GM19455 (cell line): ENCODE measurements around the gene CBY2.

Experiments used
- ATAC-seq: cut with Tn5 transposase; IDR thresholded peaks from one replicate; pipeline ENCODE4 v1.9.1; 2021; ENCODE audit not compliant: unreplicated experiment

Gene CBY2

GRCh38 chr13:45700971-45701900 is 884 bp upstream of the CBY2 start:
- ATAC-seq: peak; percentile 70

GRCh38 chr13:45702869-45703391 is 810 bp downstream of the CBY2 start:
- no peak for ATAC-seq

GRCh38 chr13:45704211-45704739 is 2.2 kb downstream of the CBY2 start:
- no peak for ATAC-seq

- ATAC-seq: no peak
Measured at GRCh38 chr13:45704854-45705695, 3.0 kb downstream of the CBY2 start.

- no peak for ATAC-seq
Measured at GRCh38 chr13:45705918-45706317, 3.8 kb downstream of the CBY2 start.

GRCh38 chr13:45707516-45708100 is 5.5 kb downstream of the CBY2 start:
- no peak for ATAC-seq

DNA sequence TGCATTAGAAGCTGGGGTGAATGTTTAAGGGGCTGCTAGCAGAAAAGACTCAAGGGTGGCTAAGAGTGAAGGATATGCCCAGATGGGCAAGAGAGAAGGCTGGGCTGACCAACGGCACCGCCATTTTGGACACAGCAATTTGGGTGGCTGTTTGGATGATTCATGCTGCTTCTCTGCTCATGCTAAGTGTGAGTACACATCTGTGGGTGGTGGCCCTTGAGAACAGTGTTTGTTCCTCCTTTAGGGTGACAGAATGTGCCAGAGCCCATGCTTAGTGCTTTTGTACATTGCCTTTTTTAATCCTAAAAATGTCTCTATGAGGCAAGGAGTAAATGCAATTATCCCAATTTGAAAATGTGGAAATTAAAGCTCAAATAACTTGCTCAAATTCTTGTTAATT is 9.8 kb downstream of the CBY2 start:
- no peak for ATAC-seq

GRCh38 chr13:45713106-45713690 is 11.1 kb downstream of the CBY2 start:
- no peak for ATAC-seq

GRCh38 chr13:45713721-45714120 is 11.6 kb downstream of the CBY2 start:
- no peak for ATAC-seq

DNA sequence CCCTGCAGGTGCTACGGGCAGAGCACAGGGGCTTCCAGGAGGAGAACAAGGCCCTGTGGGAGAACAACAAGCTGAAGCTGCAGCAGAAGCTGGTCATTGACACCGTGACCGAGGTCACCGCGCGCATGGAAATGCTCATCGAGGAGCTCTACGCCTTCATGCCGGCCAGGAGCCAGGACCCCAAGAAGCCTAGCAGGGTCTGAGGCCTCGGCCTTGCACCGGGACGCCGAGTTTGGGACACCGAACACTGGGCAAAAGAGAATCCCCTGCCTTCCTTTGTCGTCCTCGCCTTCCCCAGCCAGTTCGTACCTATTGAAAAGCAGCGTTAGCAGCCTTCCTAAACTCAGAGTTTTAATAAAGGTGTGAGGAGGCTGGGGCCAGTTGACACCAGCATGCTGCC is 12.1 kb downstream of the CBY2 start:
- no peak for ATAC-seq

GRCh38 chr13:45715351-45715750 is 13.2 kb downstream of the CBY2 start:
- no peak for ATAC-seq

DNA sequence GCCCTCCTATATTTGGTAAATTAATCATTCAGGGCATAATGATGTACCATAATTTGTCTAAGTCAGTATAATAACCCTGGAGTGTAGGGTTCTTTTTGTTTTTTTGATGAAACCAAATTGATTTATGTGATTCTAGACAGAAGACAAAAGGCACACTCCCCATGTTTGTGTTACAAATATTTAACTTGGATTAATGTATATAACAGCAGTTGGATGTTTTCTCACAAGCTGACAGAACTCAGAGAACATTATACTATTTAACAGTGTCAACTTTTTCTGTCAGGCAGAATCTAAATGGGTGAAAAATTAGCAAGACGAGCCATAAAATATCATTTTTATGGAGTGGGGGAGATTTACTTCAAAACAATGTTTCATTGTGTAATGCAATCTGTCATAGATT is 15.2 kb downstream of the CBY2 start:
- no peak for ATAC-seq

- ATAC-seq: no peak
Measured at GRCh38 chr13:45718063-45718462, 15.9 kb downstream of the CBY2 start.

DNA sequence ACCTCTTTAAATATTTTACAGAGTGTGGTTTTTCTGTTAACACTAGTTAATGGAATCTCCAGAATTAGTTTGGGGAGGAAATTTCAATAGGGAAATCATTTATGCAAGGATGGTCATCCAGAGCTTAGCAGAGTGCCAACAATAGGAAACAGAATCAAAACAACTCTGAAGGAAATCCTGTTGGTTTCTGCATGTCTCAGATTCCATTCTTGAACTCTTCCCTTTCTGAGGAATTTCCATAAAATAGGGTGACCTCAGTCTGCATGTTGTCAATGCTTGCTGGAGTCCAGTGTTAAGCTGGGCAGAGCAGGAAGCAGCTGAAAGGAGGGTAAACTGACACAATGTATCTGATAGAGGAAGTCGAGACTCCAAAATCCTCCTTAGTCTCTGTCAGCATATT is 16.9 kb downstream of the CBY2 start:
- no peak for ATAC-seq

- ATAC-seq: no peak
Measured at GRCh38 chr13:45721203-45721731, 19.1 kb downstream of the CBY2 start.

- ATAC-seq: no peak
Measured at GRCh38 chr13:45723798-45724197, 21.7 kb downstream of the CBY2 start.

- ATAC-seq: peak; percentile 73
Measured at GRCh38 chr13:45728759-45729158, 26.6 kb downstream of the CBY2 start.

- ATAC-seq: no peak
Measured at GRCh38 chr13:45731455-45731854, 29.3 kb downstream of the CBY2 start.

DNA sequence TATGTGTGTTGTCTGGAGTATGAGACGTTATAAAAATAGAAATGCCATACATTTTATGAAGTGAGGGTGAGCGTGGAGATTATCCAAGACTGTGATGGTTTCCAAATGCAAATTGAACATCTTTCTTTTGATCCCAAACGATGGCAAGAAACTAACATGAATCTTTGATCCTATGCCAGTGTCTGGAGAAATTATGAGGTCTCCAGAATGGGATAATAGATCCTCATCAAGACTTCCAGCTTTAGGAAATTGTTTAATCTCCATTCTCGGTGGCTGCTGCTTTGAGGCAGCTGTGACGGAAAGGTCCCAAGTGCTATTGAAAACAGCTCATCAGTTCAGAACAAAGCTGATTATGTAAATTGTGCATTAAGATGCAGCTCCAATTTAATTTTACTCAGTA is 30.8 kb downstream of the CBY2 start:
- ATAC-seq: no peak

DNA sequence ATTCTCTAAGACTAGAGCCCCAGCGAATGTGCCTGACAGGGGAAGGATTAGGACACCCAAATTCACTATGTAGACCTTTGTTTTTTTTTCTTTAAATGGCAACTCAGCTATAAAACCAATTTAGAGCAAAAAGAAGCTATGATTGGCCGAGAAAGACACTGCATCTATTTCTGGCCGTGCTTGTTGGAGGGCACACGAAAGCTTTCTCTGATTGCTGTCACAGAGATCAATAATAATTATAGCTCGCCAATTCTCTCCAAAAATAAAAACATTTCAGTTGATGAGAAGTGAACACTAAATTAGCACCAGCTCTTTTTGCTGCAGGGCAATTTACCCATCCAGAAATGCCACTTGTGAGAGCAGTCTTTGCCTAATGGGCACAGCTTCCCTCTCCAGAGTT is 31.2 kb downstream of the CBY2 start:
- ATAC-seq: no peak
